Endothelial cell of umbilical vein (primary cell): ENCODE measurements around the gene RAPH1. TPM values are rescaled to one million over a fixed set of nuclear protein-coding genes. Genes with fewer than 3 reads are reported as not detected.

Experiments used
- BruUV-seq: library from RNA; stranded (reverse); fragments of 400-500 nt; replicated peaks from 2 replicates; lab custom pipeline; 2021; lab: Mats Ljungman, UMichigan
- CTCF ChIA-PET: fragments of 300-600, 350-600 bp; sonication (Branson Sonifier 250); formaldehyde crosslinking; loops from one replicate; lab custom pipeline; 2021; ENCODE audit warnings: antibody characterized with exemption, inconsistent platforms; lab: Charles Lee
- POLR2A ChIA-PET: fragments of 300-600, 350-600 bp; sonication (Branson Sonifier 250); formaldehyde crosslinking; loops from one replicate; lab custom pipeline; 2021; ENCODE audit warnings: antibody characterized with exemption, inconsistent platforms; lab: Charles Lee
- DNase-seq: peaks from one replicate; pipeline ENCODE4 v3.0.0-alpha.2; 2011; ENCODE audit warnings: low read depth, low spot score
- FAIRE-seq: peaks from 2 replicates; lab custom pipeline; 2011; peaks lifted over from hg19 to GRCh38; lab: Jason Lieb, UNC
- H2AFZ ChIP-seq: 2 replicates; pipeline ENCODE4 v1.6.0; 2012; ENCODE audit warnings: low read depth, low read length, control low read depth, inconsistent platforms
- H3K27ac ChIP-seq: 2 replicates; pipeline ENCODE4 v1.5.1; 2011; ENCODE audit warnings: low read depth, mild to moderate bottlenecking, control low read depth, low read length, moderate library complexity; ENCODE audit not compliant: insufficient read depth
- H3K27me3 ChIP-seq, 2 experiments: 2 replicates each; pipeline versions ENCODE4 v1.6.0 to v1.6.1; 2011; ENCODE audit warnings: low read length in 2 of 2, mixed read lengths in 1 of 2; ENCODE audit not compliant: control insufficient read depth in 2 of 2, insufficient read depth in 2 of 2
- H3K36me3 ChIP-seq, 2 experiments: 2 replicates in 1 of 2; 3 replicates in 1 of 2; pipeline ENCODE4 v1.5.1; 2011; ENCODE audit warnings: low read length in 2 of 2, mild to moderate bottlenecking in 1 of 2, moderate library complexity in 1 of 2; ENCODE audit not compliant: control insufficient read depth in 2 of 2, insufficient read depth in 2 of 2; ENCODE audit errors: extremely low read depth in 1 of 2
- H3K4me1 ChIP-seq: 3 replicates; pipeline ENCODE4 v1.5.1; 2011; ENCODE audit warnings: mild to moderate bottlenecking, low read length; ENCODE audit not compliant: control insufficient read depth, insufficient read depth; ENCODE audit errors: extremely low read depth
- H3K4me2 ChIP-seq: 2 replicates; pipeline ENCODE4 v1.6.1; 2011; ENCODE audit warnings: low read length, control low read depth, mixed read lengths; ENCODE audit not compliant: insufficient read depth
- H3K4me3 ChIP-seq, 3 experiments: fragments of 200-600 bp in 1 of 3; sonication (generic), shearing (Covaris generic) in 1 of 3; replicated peaks in 1 of 3; 2 replicates each; pipeline ENCODE4 v1.5.1; 2011 to 2016; ENCODE audit warnings: control low read depth in 3 of 3, low read length in 3 of 3, mild to moderate bottlenecking in 2 of 3, inconsistent platforms in 1 of 3, low read depth in 1 of 3, moderate library complexity in 1 of 3; ENCODE audit not compliant: insufficient read depth in 1 of 3
- H3K79me2 ChIP-seq: 2 replicates; pipeline ENCODE4 v1.6.0; 2012; ENCODE audit warnings: low read length, inconsistent platforms; ENCODE audit not compliant: control insufficient read depth, insufficient read depth
- H3K9ac ChIP-seq: replicated peaks from 2 replicates; pipeline ENCODE3; 2011; ENCODE audit warnings: low read length, control low read depth; ENCODE audit not compliant: insufficient read depth; ENCODE audit errors: extremely low read depth
- H3K9me1 ChIP-seq: replicated peaks from 3 replicates; pipeline ENCODE4 v1.6.0; 2011; ENCODE audit warnings: mild to moderate bottlenecking, low read length; ENCODE audit not compliant: control insufficient read depth, insufficient read depth; ENCODE audit errors: extremely low read depth
- H3K9me3 ChIP-seq: replicated peaks from 2 replicates; pipeline ENCODE4 v1.5.1; 2012; ENCODE audit warnings: low read length, inconsistent platforms; ENCODE audit not compliant: control insufficient read depth, insufficient read depth
- H4K20me1 ChIP-seq: replicated peaks from 2 replicates; pipeline ENCODE3; 2011; ENCODE audit warnings: mild to moderate bottlenecking, low read length; ENCODE audit not compliant: control insufficient read depth, insufficient read depth; ENCODE audit errors: extremely low read depth
- EZH2 ChIP-seq: IDR thresholded peaks from 2 replicates; pipeline ENCODE4 v1.6.1; 2012; ENCODE audit warnings: borderline replicate concordance, low read depth, mild to moderate bottlenecking, moderate library complexity, low read length, inconsistent platforms; ENCODE audit not compliant: severe bottlenecking
- FOS ChIP-seq: IDR thresholded peaks from 2 replicates; pipeline ENCODE4 v1.6.1; 2011; ENCODE audit warnings: mild to moderate bottlenecking, low read length, moderate library complexity, borderline replicate concordance; ENCODE audit not compliant: insufficient read depth
- GATA2 ChIP-seq: IDR thresholded peaks from 2 replicates; pipeline ENCODE4 v1.7.0; 2011; ENCODE audit warnings: low read depth, mild to moderate bottlenecking, moderate library complexity, mixed read lengths, low read length; ENCODE audit not compliant: insufficient read length, insufficient read depth
- JUN ChIP-seq: IDR thresholded peaks from 2 replicates; pipeline ENCODE4 v1.6.1; 2011; ENCODE audit warnings: borderline replicate concordance, low read depth; ENCODE audit not compliant: insufficient read length, insufficient read depth
- MYC ChIP-seq: IDR thresholded peaks from one replicate; pipeline ENCODE4 v1.6.1; 2011; ENCODE audit warnings: mild to moderate bottlenecking, low read depth, low read length
- POLR2A ChIP-seq: IDR thresholded peaks from 2 replicates; pipeline ENCODE4 v1.6.1; 2012; ENCODE audit warnings: low read depth, mild to moderate bottlenecking, control low read depth, low read length
- POLR2AphosphoS5 ChIP-seq: IDR thresholded peaks from 2 replicates; pipeline ENCODE4 v1.6.1; 2012; ENCODE audit warnings: low read depth, mild to moderate bottlenecking, control low read depth, low read length, moderate library complexity; ENCODE audit not compliant: insufficient read depth
- dilution Hi-C: fragments of 300-500 bp; cut with MboI; formaldehyde crosslinking; loops from one replicate; pipeline ENCODE4 v1.15.0; 2019; ENCODE audit warnings: low sequenced_read_pairs; ENCODE audit not compliant: extremely low pct_ligation_motif_present
- intact Hi-C: fragments of 100-400 bp; cut with micrococcal nuclease; formaldehyde crosslinking; loops from one replicate; pipeline ENCODE4 v1.10.0; 2022
- polyA plus RNA-seq, 4 experiments: library from polyadenylated mRNA; depleted of rRNA in 3 of 4; stranded (reverse) in 3 of 4; unstranded in 1 of 4; fragments of >200 nt; gene quantifications; 2 replicates each; pipeline versions ENCODE4 v1.2.1 to v1.2.3, GENCODE V29; 2011 to 2012; ENCODE audit warnings: missing spikeins in 1 of 4
- total RNA-seq: library from RNA; stranded (reverse); gene quantifications from 2 replicates; pipeline ENCODE4 v1.2.3, GENCODE V29; 2021
- TF ChIP-seq, protein P1 (sequence below): IDR thresholded peaks from 2 replicates; pipeline ENCODE4 v1.6.1; 2011; ENCODE audit not compliant: insufficient read depth, insufficient read length
- TF ChIP-seq, protein P2 (sequence below), 2 donors: IDR thresholded peaks; 1 replicate in 1 of 2; 2 replicates in 1 of 2; pipeline ENCODE4 v1.5.1; 2011; ENCODE audit warnings: low read length in 2 of 2, mild to moderate bottlenecking in 2 of 2, moderate library complexity in 2 of 2, control low read depth in 1 of 2, inconsistent platforms in 1 of 2, low read depth in 1 of 2; ENCODE audit not compliant: insufficient read depth in 1 of 2; ENCODE audit errors: extremely low read depth in 1 of 2

Gene RAPH1
- total and polyA plus RNA-seq, 2 donors (not counting 3 experiments of a cell fraction or from before 2014, with no cell fraction given) = 5.1 to 59.5 TPM

DNA sequence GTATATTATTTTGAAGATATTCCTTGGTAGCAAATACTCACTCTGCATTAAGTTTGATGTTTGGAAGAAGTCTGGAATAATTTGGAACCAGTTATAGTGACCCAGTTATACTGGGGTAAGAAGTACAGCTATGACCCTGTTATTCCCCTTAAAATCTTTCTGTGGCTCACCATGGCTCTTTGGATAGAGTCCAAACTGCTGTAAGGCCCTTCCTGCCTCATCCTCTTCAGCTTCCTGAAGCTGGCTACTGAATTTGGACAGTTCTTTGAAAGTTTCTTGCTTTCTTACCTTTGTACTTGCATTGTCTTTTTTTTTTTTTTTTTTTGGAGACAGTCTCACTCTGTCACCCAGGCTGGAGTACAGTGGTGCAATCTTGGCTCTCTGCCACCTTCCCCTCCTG is 121.3 kb downstream of the RAPH1 start:
- no peak overlapping the region for H3K9ac ChIP-seq
- POLR2A ChIA-PET = no interaction called here
- intact Hi-C loops = no loop called here

More for the DNA sequence above, 121.3 kb downstream of the RAPH1 start:
- no peaks in the 10 kb centered on the region for H4K20me1 ChIP-seq
- H3K4me2 ChIP-seq = no peak overlapping the region
- peaks cover 7 to 11% of the 10 kb centered on the region in 2 experiments for H3K36me3 ChIP-seq
- no peak for DNase-seq
- TF ChIP-seq POLR2AphosphoS5 (no peak), FOS (no peak), EZH2 (no peak), JUN (no peak), POLR2A (no peak), GATA2 (no peak), MYC (no peak)
- TF ChIP-seq, protein P1, sequence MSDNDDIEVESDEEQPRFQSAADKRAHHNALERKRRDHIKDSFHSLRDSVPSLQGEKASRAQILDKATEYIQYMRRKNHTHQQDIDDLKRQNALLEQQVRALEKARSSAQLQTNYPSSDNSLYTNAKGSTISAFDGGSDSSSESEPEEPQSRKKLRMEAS = no peak
- TF ChIP-seq, protein P2, sequence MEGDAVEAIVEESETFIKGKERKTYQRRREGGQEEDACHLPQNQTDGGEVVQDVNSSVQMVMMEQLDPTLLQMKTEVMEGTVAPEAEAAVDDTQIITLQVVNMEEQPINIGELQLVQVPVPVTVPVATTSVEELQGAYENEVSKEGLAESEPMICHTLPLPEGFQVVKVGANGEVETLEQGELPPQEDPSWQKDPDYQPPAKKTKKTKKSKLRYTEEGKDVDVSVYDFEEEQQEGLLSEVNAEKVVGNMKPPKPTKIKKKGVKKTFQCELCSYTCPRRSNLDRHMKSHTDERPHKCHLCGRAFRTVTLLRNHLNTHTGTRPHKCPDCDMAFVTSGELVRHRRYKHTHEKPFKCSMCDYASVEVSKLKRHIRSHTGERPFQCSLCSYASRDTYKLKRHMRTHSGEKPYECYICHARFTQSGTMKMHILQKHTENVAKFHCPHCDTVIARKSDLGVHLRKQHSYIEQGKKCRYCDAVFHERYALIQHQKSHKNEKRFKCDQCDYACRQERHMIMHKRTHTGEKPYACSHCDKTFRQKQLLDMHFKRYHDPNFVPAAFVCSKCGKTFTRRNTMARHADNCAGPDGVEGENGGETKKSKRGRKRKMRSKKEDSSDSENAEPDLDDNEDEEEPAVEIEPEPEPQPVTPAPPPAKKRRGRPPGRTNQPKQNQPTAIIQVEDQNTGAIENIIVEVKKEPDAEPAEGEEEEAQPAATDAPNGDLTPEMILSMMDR (IDR thresholded peaks at IDR 0.05; ENCODE audit: extremely low read depth in 1 of 2, insufficient read depth in 1 of 2, low read depth in 1 of 2, low read length in 2 of 2) = no peak
- dilution Hi-C loops = no loop called here
- no peaks in the 10 kb centered on the region for H3K9me1 ChIP-seq
- BruUV-seq = no TSS peak
- H3K79me2 ChIP-seq = no peaks in the 10 kb centered on the region
- no peak for FAIRE-seq
- no peaks in the 10 kb centered on the region for H3K27me3 ChIP-seq
- H2AFZ ChIP-seq = no peak overlapping the region
- H3K4me1 ChIP-seq = no peaks in the 10 kb centered on the region
- H3K27ac ChIP-seq = no peak overlapping the region
- H3K9me3 ChIP-seq = no peaks in the 10 kb centered on the region
- CTCF ChIA-PET = interaction anchor here (0.7 to 0.9 kb wide), 2 partner anchors 11 to 38 kb away, joined by 3 read pairs; no protein-coding TSS in a partner anchor
- H3K4me3 ChIP-seq = no peak overlapping the region
